HG02610 (cell line): ENCODE measurements around the gene PPL.

Source experiments
- ATAC-seq: cut with Tn5 transposase; IDR thresholded peaks from one replicate; pipeline ENCODE4 v1.9.1; 2021; ENCODE audit warnings: mild to moderate bottlenecking, moderate library complexity; ENCODE audit not compliant: unreplicated experiment

The PPL gene

DNA sequence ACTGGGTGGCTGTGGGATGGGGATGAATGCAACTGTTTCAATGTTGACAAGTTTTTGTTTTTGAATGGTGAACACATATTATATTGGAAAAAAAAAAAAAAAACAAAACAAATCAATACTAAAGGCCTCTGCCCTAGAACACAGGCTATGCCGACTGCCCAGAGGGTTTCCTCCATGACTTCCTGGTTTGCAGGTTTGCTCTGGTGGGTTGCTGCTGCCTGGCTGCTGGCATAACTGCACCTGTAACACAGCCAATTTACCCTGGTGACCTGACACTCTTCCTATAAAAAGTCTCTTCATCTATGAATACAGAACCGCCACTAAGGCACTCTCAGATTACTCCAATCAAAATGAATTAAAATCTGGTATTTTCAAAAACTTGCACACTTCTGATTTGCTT is 100.2 kb downstream of the PPL start:
- no peak for ATAC-seq

DNA sequence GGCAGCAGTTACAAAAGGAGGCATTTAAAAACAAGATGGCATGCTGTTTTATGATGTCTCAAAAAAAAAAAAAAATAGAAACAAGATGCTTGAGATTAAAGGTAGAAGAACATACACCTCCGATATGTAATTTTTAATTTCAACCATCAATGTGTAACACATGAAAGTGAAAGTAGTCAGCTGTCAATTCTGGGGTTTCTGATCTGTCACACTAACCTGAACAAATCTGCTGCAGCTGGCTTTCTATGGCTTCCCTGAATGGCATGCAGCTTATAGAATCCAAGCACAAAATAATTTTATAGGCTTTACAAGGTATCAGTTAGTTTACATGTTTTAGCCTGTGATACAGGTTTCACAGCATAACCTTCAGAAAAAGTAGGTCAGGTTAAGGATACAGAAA is 103.4 kb downstream of the PPL start:
- ATAC-seq, result no peak

GRCh38 chr16:4832698-4833343 is 104.1 kb downstream of the PPL start:
- ATAC-seq, result no peak
